Measurements from ENCODE around the gene TEX50. TPM values are rescaled to one million over a fixed set of nuclear protein-coding genes. Genes with fewer than 3 reads are reported as not detected.

TEX50 gene
- total RNA-seq, 1 experiment from 2014 or later, result not detected

GRCh38 chr1:173648880-173649605 is 13.9 kb downstream of the TEX50 start:
- Mint-ChIP-seq H3K27me3 (ENCODE audit: insufficient read depth, unreplicated experiment) (no peaks in the 10 kb centered on the region), H3K36me3 (ENCODE audit: insufficient read depth, unreplicated experiment) (no peaks in the 10 kb centered on the region), H3K4me3 (ENCODE audit: unreplicated experiment) (no peak overlapping the region), H3K4me1 (ENCODE audit: insufficient read depth, unreplicated experiment) (no peaks in the 10 kb centered on the region), H3K9me3 (ENCODE audit: unreplicated experiment) (peaks cover 14% of the 10 kb centered on the region), H3K27ac (ENCODE audit: low read depth, unreplicated experiment) (no peak overlapping the region)
- BruUV-seq (replicated peaks), result no TSS peak
- ChIA-PET POLR2A (interaction anchor here (0.8 kb wide), 1 partner anchor 16 kb away, joined by 3 read pairs; no protein-coding TSS in a partner anchor), CTCF (no interaction called here)
- DNase-seq (ENCODE audit: unreplicated experiment), result no peak
- intact Hi-C loops (cut with micrococcal nuclease), result no loop called here
- TF ChIP-seq CTCF (IDR thresholded peaks at IDR 0.05; ENCODE audit: unreplicated experiment), result no peak

- Mint-ChIP-seq H3K4me1 (ENCODE audit: insufficient read depth, unreplicated experiment) (peaks cover 15% of the 10 kb centered on the region), H3K4me3 (ENCODE audit: unreplicated experiment) (no peak overlapping the region), H3K27me3 (ENCODE audit: insufficient read depth, unreplicated experiment) (no peaks in the 10 kb centered on the region), H3K9me3 (ENCODE audit: unreplicated experiment) (peaks cover 12% of the 10 kb centered on the region), H3K36me3 (ENCODE audit: insufficient read depth, unreplicated experiment) (no peaks in the 10 kb centered on the region), H3K27ac (ENCODE audit: low read depth, unreplicated experiment) (no peak overlapping the region)
- intact Hi-C loops (cut with micrococcal nuclease), result no loop called here
- BruUV-seq (replicated peaks), result no TSS peak
- DNase-seq (ENCODE audit: unreplicated experiment), result no peak
- TF ChIP-seq CTCF (IDR thresholded peaks at IDR 0.05; ENCODE audit: unreplicated experiment), result no peak
- ChIA-PET CTCF (interaction anchor here (0.5 kb wide), 1 partner anchor 356 kb away, joined by 3 read pairs; no protein-coding TSS in a partner anchor), POLR2A (interaction anchor here (0.8 to 1.5 kb wide), 2 partner anchors 55 to 133 kb away, joined by 3 to 8 read pairs; partner anchors contain the start of gene KLHL20)
Observed at GRCh38 chr1:173660306-173660705, 25.2 kb downstream of the TEX50 start.

GRCh38 chr1:173661271-173661670 is 26.1 kb downstream of the TEX50 start:
- Mint-ChIP-seq H3K4me1 (ENCODE audit: insufficient read depth, unreplicated experiment) (peaks cover 15% of the 10 kb centered on the region), H3K36me3 (ENCODE audit: insufficient read depth, unreplicated experiment) (no peaks in the 10 kb centered on the region), H3K9me3 (ENCODE audit: unreplicated experiment) (peaks cover 12% of the 10 kb centered on the region), H3K27ac (ENCODE audit: low read depth, unreplicated experiment) (no peak overlapping the region), H3K27me3 (ENCODE audit: insufficient read depth, unreplicated experiment) (no peaks in the 10 kb centered on the region), H3K4me3 (ENCODE audit: unreplicated experiment) (no peak overlapping the region)
- intact Hi-C loops (cut with micrococcal nuclease), result no loop called here
- DNase-seq (ENCODE audit: unreplicated experiment), result peak; percentile 16
- TF ChIP-seq CTCF (IDR thresholded peaks at IDR 0.05; ENCODE audit: unreplicated experiment), result no peak
- no TSS peak for BruUV-seq (replicated peaks)
- CTCF ChIA-PET, result no interaction called here
- POLR2A ChIA-PET, result interaction anchor here (1.5 kb wide), 1 partner anchor 54 kb away, joined by 8 read pairs; the partner anchor contains the start of gene KLHL20

GRCh38 chr1:173661763-173662162 is 26.6 kb downstream of the TEX50 start:
- Mint-ChIP-seq H3K4me1 (ENCODE audit: insufficient read depth, unreplicated experiment) (peaks cover 15% of the 10 kb centered on the region), H3K27me3 (ENCODE audit: insufficient read depth, unreplicated experiment) (no peaks in the 10 kb centered on the region), H3K36me3 (ENCODE audit: insufficient read depth, unreplicated experiment) (no peaks in the 10 kb centered on the region), H3K4me3 (ENCODE audit: unreplicated experiment) (no peak overlapping the region), H3K9me3 (ENCODE audit: unreplicated experiment) (peaks cover 12% of the 10 kb centered on the region), H3K27ac (ENCODE audit: low read depth, unreplicated experiment) (no peak overlapping the region)
- CTCF ChIA-PET, result no interaction called here
- DNase-seq (ENCODE audit: unreplicated experiment), result no peak
- TF ChIP-seq CTCF (IDR thresholded peaks at IDR 0.05; ENCODE audit: unreplicated experiment), result no peak
- intact Hi-C loops (cut with micrococcal nuclease), result no loop called here
- BruUV-seq (replicated peaks), result no TSS peak
- POLR2A ChIA-PET, result interaction anchor here (1.5 kb wide), 1 partner anchor 53 kb away, joined by 8 read pairs; the partner anchor contains the start of gene KLHL20

Measured in MCF 10A (cell line).